Nephron (organoid): ENCODE measurements around the gene ANKRD11.
"Not testable (repeated sequence)": the region's sequence is repeated elsewhere in the genome, so short reads cannot be mapped to it uniquely, and the experiment has no call there.

ENCODE experiments used
- H3K27ac Mint-ChIP-seq, 3 experiments: 2 replicates each; pipeline ENCODE4 v1.8.0; 2020; ENCODE audit warnings: mixed read lengths in 3 of 3, mild to moderate bottlenecking in 2 of 3, moderate library complexity in 1 of 3
- H3K27me3 Mint-ChIP-seq: 2 replicates; pipeline ENCODE4 v1.8.0; 2021; ENCODE audit warnings: low read depth, mild to moderate bottlenecking, moderate library complexity, mixed read lengths
- H3K36me3 Mint-ChIP-seq: 2 replicates; pipeline ENCODE4 v1.8.0; 2020; ENCODE audit warnings: low read depth, mixed read lengths
- H3K4me1 Mint-ChIP-seq: 2 replicates; pipeline ENCODE4 v1.8.0; 2020; ENCODE audit warnings: mixed read lengths
- H3K4me3 Mint-ChIP-seq, 3 experiments: 2 replicates each; pipeline ENCODE4 v1.8.0; 2020; ENCODE audit warnings: mild to moderate bottlenecking in 3 of 3, mixed read lengths in 3 of 3, moderate library complexity in 2 of 3
- H3K9me3 Mint-ChIP-seq: 2 replicates; pipeline ENCODE4 v1.8.0; 2020; ENCODE audit warnings: mixed read lengths
- CTCF ChIP-seq, 3 experiments: fragments of 200-600 bp; sonication (generic); IDR thresholded peaks; one replicate each; pipeline ENCODE4 v1.5.0; 2021; ENCODE audit warnings: antibody characterized with exemption in 3 of 3; ENCODE audit not compliant: unreplicated experiment in 3 of 3

The ANKRD11 gene

DNA sequence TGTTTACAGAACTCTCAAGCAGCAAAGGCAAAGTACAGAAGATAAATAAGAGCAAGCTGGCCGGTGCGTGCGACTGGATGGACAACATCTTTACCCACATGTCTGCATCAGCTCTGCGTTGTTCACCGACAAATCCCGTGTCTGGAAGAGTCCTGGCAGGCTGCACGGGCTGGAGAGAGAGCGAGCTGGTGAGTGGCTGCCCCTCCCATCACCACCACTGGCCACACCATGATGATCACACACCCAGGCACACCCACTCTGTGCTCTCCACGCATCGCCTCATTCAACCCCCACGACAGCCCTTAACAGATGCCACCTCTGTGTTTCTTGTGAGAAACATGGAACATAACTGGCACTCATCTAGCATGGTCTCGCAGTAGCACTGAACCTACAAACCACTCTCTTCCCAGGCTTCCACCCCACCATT is 59.2 kb downstream of the ANKRD11 start:
- H3K9me3 Mint-ChIP-seq, result no peaks in the 10 kb centered on the region
- no peaks in the 10 kb centered on the region for H3K27me3 Mint-ChIP-seq
- no peak overlapping the region for H3K27ac Mint-ChIP-seq
- H3K4me1 Mint-ChIP-seq, result peaks cover 30% of the 10 kb centered on the region
- H3K4me3 Mint-ChIP-seq, result no peak overlapping the region
- no peak for TF ChIP-seq CTCF (IDR thresholded peaks at IDR 0.05; ENCODE audit: unreplicated experiment in 3 of 3)
- H3K36me3 Mint-ChIP-seq, result peaks cover 19% of the 10 kb centered on the region

DNA sequence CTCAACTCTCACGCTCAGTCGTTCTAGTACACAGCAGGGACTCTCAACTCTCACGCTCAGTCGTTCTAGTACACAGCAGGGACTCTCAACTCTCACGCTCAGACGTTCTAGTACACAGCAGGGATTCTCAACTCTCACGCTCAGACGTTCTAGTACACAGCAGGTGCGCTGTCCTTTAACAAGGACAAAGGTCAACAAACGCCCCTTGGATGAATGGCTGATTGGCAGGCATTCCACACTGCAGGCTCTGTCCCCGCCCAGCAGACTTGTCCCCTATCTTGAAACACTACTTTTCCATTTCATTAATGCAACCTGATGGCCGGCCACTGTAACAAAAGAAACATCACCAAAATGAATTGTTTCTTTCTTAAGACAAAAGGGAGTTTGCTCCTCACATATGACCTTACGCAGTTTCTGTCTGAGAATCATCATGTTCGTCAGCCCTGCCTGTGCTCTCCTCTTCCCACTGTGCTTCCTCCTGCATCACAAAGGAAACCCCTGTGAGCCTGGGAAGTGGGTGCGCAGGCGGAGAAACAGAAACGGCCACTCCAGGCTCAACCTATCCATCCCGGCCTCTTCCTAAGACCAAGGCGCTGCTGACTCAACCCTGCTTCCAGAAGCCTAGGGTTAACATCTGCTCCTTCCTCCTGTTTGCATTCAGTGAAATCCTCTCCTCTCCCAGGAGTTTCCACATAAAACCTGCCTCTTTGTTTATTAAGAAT is 59.8 kb downstream of the ANKRD11 start:
- TF ChIP-seq CTCF (IDR thresholded peaks at IDR 0.05; ENCODE audit: unreplicated experiment in 3 of 3), result no peak
- H3K27me3 Mint-ChIP-seq, result no peaks in the 10 kb centered on the region
- H3K9me3 Mint-ChIP-seq, result no peaks in the 10 kb centered on the region
- no peak overlapping the region for H3K4me3 Mint-ChIP-seq
- peaks cover 19% of the 10 kb centered on the region for H3K36me3 Mint-ChIP-seq
- peaks cover 31% of the 10 kb centered on the region for H3K4me1 Mint-ChIP-seq
- peak overlapping the region in 1 of 3 experiments; percentile 47 for H3K27ac Mint-ChIP-seq

DNA sequence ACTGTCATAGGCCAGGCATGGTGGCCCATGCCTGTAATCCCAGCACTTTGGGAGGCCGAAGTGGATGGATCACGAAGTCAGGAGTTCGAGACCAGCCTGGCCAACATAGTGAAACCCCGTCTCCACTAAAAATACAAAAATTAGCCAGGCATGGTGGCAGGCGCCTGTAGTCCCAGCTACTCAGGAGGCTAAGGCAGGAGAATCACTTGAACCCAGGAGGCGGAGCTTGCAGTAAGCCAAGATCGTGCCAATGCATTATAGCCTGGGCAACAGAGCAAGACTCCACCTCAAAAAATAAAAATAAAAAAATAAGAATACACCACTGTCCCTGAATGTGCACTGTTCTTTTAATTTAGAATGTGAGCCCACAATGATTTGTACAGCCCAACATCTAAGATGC is 61.8 kb downstream of the ANKRD11 start:
- H3K4me3 Mint-ChIP-seq, H3K27ac Mint-ChIP-seq, H3K27me3 Mint-ChIP-seq, H3K9me3 Mint-ChIP-seq: not testable (repeated sequence)
- peaks cover 19% of the 10 kb centered on the region for H3K36me3 Mint-ChIP-seq
- H3K4me1 Mint-ChIP-seq, result peaks cover 30% of the 10 kb centered on the region

DNA sequence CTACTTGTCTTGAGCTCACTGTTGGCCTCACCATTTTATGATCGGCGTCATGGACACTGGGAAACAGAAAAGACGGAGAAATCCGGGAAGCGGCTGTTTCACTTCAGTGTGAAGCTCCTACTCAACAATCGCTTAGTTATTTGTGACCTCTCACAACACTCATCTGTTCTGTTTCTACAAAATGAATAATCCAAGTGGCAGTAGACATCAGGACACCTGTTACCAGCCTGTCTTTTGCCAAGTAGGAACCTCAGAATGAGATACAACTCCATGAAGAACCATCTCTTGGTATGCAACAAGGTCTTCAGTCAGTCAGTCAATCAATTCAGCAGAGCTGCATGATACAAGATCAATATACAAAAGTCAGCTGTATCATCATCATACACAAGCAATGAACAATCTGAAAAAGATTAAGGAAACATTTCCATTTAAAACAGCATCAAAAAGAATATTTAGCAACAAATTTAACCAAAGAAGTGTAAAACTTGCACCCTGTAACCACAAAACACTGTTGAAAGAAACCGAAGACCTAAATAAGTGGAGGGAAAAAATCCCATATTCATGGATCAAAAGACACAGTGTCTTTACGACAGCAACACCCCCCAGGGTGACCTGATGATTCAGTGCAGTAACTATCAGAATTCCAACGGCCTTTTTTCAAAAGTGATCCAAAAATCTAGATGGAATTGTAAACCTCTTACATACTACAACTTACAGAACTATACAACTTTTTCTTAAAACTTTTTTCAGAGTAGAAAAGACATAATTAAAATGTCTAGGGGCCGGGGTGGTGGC is 63.4 kb downstream of the ANKRD11 start:
- Mint-ChIP-seq H3K4me1 (peaks cover 43% of the 10 kb centered on the region), H3K36me3 (peaks cover 21% of the 10 kb centered on the region), H3K27ac (peak overlapping the region; percentile 16 to 56 (median 32)), H3K4me3 (no peak overlapping the region), H3K27me3 (no peaks in the 10 kb centered on the region), H3K9me3 (no peaks in the 10 kb centered on the region)
- no peak for TF ChIP-seq CTCF (IDR thresholded peaks at IDR 0.05; ENCODE audit: unreplicated experiment in 3 of 3)

- Mint-ChIP-seq H3K9me3 (no peaks in the 10 kb centered on the region), H3K4me1 (peaks cover 43% of the 10 kb centered on the region), H3K27ac (peak overlapping the region in 1 of 3 experiments; percentile 32), H3K36me3 (peaks cover 16% of the 10 kb centered on the region), H3K27me3 (no peaks in the 10 kb centered on the region), H3K4me3 (no peak overlapping the region)
- no peak for TF ChIP-seq CTCF (IDR thresholded peaks at IDR 0.05; ENCODE audit: unreplicated experiment in 3 of 3)
Measured at GRCh38 chr16:89425523-89425922, 64.8 kb downstream of the ANKRD11 start.

- H3K27me3 Mint-ChIP-seq, result no peaks in the 10 kb centered on the region
- no peak for TF ChIP-seq CTCF (IDR thresholded peaks at IDR 0.05; ENCODE audit: unreplicated experiment in 3 of 3)
- peaks cover 14% of the 10 kb centered on the region for H3K36me3 Mint-ChIP-seq
- H3K27ac Mint-ChIP-seq, result peak overlapping the region in 2 of 3 experiments; percentile 8 to 40
- no peaks in the 10 kb centered on the region for H3K9me3 Mint-ChIP-seq
- no peak overlapping the region for H3K4me3 Mint-ChIP-seq
- peaks cover 48% of the 10 kb centered on the region for H3K4me1 Mint-ChIP-seq
Measured at GRCh38 chr16:89423681-89424260, 66.6 kb downstream of the ANKRD11 start.
